ENCODE measurements around the gene CST9L. TPM values are rescaled to one million over a fixed set of nuclear protein-coding genes. Genes with fewer than 3 reads are reported as not detected.
A peak's percentile ranks its signal among the peaks of the same experiment; 100 is the strongest.
"Not testable (repeated sequence)": the region's sequence is repeated elsewhere in the genome, so short reads cannot be mapped to it uniquely, and the experiment has no call there.

Gene CST9L
- total RNA-seq, 1 donor from 2014 or later = not detected

GRCh38 chr20:23588434-23589403 is 20.4 kb upstream of the CST9L start:
- intact Hi-C loops (cut with DNase I) = no loop called here
- no peak for DNase-seq (ENCODE audit: low spot score)

- intact Hi-C loops (cut with DNase I) = no loop called here
- DNase-seq (ENCODE audit: low spot score) = no peak
Observed at GRCh38 chr20:23587631-23588030, 19.3 kb upstream of the CST9L start.

GRCh38 chr20:23586735-23587525 is 18.6 kb upstream of the CST9L start:
- DNase-seq (ENCODE audit: low spot score) = no peak
- intact Hi-C loops (cut with DNase I) = no loop called here

GRCh38 chr20:23585808-23586734 is 17.8 kb upstream of the CST9L start:
- intact Hi-C loops (cut with DNase I) = no loop called here
- DNase-seq (ENCODE audit: low spot score) = peak; percentile 65

GRCh38 chr20:23585449-23585807 is 17.1 kb upstream of the CST9L start:
- no peak for DNase-seq (ENCODE audit: low spot score)
- intact Hi-C loops (cut with DNase I) = no loop called here

GRCh38 chr20:23584434-23585199 is 16.3 kb upstream of the CST9L start:
- intact Hi-C loops (cut with DNase I) = no loop called here
- peak; percentile 60 for DNase-seq (ENCODE audit: low spot score)

- intact Hi-C loops (cut with DNase I) = no loop called here
- DNase-seq (ENCODE audit: low spot score) = no peak
Observed at GRCh38 chr20:23583526-23583925, 15.2 kb upstream of the CST9L start.

- intact Hi-C loops (cut with DNase I) = no loop called here
- DNase-seq (ENCODE audit: low spot score) = peak; percentile 47
Observed at GRCh38 chr20:23582293-23582692, 14.0 kb upstream of the CST9L start.

- peak; percentile 55 for DNase-seq (ENCODE audit: low spot score)
- intact Hi-C loops (cut with DNase I) = not testable (repeated sequence)
Observed at GRCh38 chr20:23581833-23582232, 13.5 kb upstream of the CST9L start.

- intact Hi-C loops (cut with DNase I) = no loop called here
- no peak for DNase-seq (ENCODE audit: low spot score)
Observed at GRCh38 chr20:23574977-23575376, 6.7 kb upstream of the CST9L start.

- intact Hi-C loops (cut with DNase I) = no loop called here
Observed at GRCh38 chr20:23570178-23570760, 2.0 kb upstream of the CST9L start.

GRCh38 chr20:23569570-23569969 is 1.3 kb upstream of the CST9L start:
- DNase-seq (ENCODE audit: low spot score) = peak; percentile 47
- intact Hi-C loops (cut with DNase I) = no loop called here

More at GRCh38 chr20:23570178-23570760, 2.0 kb upstream of the CST9L start:
- DNase-seq (ENCODE audit: low spot score) = peak; percentile 7

GRCh38 chr20:23568971-23569330 is 667 bp upstream of the CST9L start:
- intact Hi-C loops (cut with DNase I) = no loop called here
- peak; percentile 71 for DNase-seq (ENCODE audit: low spot score)

- intact Hi-C loops (cut with DNase I) = no loop called here
- DNase-seq (ENCODE audit: low spot score) = peak; percentile 38
Observed at GRCh38 chr20:23566199-23566932, 1.9 kb downstream of the CST9L start.

- intact Hi-C loops (cut with DNase I) = no loop called here
- peak; percentile 57 for DNase-seq (ENCODE audit: low spot score)
Observed at GRCh38 chr20:23565503-23566045, 2.7 kb downstream of the CST9L start.

- peak; percentile 50 for DNase-seq (ENCODE audit: low spot score)
- intact Hi-C loops (cut with DNase I) = no loop called here
Observed at GRCh38 chr20:23564927-23565326, 3.4 kb downstream of the CST9L start.

GRCh38 chr20:23562721-23563342 is 5.5 kb downstream of the CST9L start:
- intact Hi-C loops (cut with DNase I) = no loop called here
- DNase-seq (ENCODE audit: low spot score) = peak; percentile 54
